Stimulated activated CD4-positive, alpha-beta T cell treated with anti-CD3 and anti-CD28 coated beads, Interleukin-15, amount 100 ng/mL, for 24 hours (primary cell): ENCODE results near the gene PROM1.

Source experiments
- DNase-seq: peaks from one replicate; pipeline ENCODE4 v3.0.0-alpha.2; 2020

Gene PROM1

DNA sequence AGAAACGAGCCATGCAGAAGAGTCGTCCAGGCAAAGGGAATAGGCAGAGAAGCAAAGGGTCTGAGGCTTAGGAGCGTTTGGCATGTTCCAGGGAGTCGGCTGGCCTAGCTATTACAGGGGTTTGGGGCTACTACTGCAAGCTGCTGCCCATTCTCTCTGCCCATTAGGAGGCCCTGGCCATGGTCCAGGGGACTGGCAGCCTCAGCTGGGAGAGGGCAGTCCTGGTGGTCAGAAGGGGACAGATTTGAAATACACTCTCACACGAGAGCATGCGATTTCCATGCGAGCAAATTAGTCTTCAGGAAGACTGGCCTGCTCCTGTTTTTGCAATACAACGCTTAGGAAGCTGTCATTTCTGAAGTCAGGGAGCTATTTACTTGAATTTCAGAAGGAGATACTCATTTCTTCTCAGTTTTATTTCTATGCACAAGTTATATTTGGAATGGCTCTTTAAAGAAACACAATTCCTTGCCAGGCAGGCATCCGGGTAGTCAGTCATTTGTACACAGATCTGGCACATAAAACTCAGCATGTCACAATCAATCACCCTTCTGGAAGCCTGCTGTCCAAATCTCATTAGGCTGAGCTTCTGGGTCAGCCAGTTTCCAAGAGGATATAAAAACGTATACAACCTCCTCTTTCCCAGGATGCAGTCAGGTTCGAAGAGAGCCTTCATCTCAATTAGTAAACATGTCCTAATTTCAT is 27.0 kb downstream of the PROM1 start:
- no peak for DNase-seq

DNA sequence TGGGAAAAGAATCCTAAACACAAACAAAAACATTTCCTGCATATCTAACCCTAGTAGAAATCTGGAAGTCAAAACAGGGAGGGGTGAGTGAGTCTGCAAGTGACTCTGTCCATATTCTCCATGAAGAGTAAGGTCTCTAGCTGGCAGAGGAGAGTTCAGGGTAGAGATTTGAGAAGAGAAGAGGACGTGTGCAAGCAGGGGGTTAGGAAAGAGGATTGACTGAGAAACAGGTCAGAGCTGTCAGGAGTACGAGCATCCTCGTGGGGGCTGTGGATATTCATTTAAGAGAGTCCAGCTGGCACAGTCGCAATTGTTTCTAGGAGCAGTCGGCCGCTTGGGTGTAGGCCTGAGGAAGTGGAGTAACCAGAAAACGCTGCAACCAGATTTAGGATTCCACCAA is 27.9 kb downstream of the PROM1 start:
- no peak for DNase-seq

DNA sequence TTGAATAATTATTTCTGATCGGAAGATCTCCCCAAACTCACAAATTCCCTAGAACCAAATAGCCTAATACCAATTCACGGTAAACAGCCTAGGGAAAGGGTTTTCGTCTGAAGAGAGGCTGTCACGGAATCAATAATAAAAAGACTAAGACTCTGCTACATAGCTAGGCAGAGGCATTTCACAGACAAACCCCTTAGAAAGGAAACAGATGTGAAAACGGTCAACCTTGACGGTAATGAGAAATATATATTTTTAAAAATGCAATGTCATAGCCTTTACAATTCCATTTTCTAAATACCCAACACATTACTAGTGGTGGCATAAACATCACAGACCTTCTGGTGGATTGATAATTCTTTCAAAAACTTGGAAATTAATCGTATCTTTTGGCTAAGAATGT is 28.4 kb downstream of the PROM1 start:
- DNase-seq: no peak

DNA sequence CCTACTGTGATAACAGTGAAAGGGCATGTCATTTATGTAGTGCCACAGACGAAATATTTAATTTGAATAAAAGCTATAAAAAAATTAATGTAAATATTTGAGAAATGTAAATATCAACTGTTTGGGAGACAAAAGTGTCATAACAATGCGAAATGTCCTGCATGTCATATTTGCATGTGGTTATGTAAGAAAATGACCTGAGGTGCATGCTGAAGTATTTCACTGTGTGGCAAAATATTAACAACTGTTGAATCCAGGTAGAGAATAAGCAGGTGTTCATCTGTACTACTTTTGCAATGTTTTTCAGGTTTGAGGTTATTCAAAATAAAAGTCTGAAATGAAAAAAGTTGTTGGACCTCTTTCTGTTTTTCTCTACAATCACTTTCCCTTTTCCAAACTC is 30.9 kb downstream of the PROM1 start:
- no peak for DNase-seq

DNA sequence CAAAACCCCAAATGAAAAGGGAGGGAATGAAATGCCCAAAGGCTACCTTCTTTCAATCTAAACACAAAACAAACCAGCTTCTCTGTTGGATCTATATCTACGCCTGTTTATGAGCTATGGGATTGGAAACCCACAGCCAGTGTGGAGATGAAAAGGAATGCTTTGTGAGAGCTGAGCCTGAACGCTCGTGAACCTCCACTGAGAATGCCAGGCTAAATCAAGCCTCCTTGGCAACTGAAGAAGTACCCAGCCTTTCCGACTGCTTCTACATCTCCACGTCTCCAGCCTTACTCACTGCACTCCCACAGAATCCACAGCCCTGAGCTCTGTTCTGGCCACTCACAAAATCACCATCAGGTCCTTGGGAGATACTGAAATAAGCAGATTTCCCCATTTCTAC is 31.8 kb downstream of the PROM1 start:
- DNase-seq: no peak

GRCh38 chr4:16051132-16051531 is 32.7 kb downstream of the PROM1 start:
- no peak for DNase-seq

DNA sequence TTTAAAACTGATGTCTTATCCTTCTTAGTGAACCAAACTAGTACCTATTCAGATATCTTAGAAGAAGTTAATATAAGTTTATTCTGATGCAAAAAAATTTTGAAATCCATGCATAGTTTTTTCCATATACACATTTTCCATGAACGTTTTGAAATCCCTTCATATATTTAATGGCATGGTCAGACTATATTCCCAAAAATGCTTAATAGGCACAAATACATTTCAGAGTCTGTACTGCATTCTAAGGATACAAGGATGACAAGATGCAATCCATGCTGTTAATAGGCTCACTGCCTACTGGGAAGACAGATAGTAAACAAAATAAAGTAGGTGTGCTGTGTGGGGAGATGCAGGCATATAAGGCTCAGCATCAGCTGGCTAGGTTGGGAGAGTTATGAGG is 33.2 kb downstream of the PROM1 start:
- DNase-seq: no peak

DNA sequence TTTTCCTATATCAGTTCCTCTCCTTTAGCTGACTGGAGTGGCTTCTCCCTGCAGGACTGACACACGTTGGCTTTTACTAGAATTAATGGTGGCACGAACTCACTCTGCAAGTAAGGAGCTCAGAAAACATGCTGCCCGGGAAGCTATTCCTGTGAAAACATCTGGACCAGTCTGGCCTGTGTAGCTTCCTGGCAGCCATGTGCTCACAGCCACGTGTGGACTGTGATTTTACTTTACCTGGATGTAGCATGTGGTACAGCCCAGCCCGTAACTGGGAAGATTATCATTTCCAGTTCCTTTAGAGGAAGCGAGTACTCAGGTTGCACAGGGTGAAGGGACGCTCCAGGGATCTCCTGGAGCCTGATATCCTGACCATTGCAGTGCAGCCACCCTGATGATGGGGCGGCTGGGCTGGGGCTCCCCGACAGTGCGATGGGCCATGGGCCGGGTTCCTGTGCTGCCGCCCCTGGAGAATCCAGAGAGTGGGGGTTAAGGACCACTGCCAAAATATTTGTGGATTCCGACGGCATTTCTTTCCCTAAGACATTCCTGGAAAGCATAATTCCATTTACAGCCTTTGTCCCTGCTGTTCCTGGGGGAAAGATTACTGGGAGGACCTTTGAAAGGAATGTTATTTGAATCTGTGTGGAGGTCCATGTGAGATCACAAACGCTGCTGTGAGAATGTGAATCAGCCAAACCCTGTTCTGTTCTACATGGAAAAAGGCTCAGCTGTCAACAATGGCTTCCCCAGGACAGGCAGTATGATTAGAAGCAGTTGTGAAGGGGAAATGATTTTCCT is 35.0 kb downstream of the PROM1 start:
- no peak for DNase-seq

- no peak for DNase-seq
Measured at GRCh38 chr4:16045687-16046086, 38.1 kb downstream of the PROM1 start.

DNA sequence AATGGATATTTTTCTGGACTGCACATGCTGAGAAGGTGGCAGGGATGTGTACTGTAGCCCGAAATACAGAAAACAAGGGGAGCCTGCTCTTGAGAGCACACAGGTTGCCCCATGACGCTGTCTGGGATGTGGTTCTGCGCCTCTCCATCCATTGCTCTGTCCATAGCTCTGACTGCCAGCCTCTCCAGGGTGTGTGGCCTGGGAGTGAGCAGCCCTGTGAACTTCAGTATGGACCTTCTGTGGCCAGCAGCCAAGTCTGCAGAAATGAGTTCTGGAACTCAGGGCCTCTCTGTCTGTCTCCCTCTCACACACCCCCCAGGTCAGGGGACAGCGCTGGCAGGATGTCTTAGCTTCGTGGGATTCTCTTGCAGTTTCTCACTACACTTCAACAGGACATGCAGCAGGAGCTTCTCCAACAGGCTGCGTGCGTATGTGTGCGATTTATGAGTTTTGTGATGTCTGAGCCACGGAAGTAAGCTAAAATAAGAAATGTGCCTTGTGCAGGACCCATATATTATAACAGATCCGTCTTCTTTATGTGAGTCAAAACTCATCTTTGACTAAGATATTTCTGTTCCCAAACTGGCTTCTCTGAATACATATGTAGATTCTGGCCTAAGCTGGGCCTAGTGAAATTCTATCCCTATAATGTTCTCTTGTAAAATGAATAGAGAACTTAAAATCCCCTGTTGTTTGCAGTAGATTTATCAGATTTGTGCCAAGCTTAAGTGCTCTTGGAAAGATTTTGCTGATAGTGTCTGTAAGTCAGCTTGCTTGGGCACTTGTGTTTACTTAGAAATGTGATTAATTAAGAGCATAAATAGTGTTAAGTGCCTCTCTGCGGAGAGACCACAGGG is 40.0 kb downstream of the PROM1 start:
- no peak for DNase-seq

GRCh38 chr4:16039139-16039538 is 44.7 kb downstream of the PROM1 start:
- DNase-seq: no peak

DNA sequence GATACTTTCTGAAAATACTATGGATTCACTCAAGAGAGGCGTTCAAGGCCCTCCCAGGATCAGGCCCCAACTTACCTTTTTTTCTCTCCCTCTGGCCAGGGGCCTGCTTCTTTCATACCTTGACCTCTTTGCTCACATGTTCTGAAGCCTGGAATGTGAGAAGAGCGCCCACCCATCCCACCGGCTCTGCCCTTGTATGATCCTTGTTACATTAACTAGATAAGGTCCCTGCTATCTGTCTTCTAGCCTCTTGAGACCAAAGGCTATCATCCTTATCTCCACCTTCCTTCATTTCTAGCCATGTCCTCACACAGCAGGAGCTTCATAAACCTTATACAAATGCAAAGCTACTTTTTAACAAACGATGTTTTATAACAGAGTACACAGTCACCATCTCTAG is 45.9 kb downstream of the PROM1 start:
- DNase-seq: no peak

DNA sequence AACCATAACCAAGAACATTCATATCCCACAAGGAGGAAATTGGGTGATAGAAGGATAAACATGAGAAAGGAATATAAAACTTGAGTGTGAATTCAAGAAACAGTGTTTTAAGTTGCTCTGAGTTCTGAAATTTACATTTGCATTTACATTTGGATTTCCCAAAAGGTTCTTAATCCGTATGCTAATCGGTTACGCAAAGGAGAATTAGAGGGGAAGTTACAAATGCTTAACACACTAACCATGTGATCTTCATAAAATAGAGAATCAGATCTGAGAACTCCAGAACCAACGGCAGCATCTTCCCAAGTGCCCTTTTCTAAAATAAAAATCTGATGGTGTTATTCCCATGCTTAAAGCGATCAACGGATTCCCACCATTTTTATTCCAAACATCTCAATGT is 48.0 kb downstream of the PROM1 start:
- no peak for DNase-seq

GRCh38 chr4:16034010-16034748 is 49.6 kb downstream of the PROM1 start:
- DNase-seq: no peak

- no peak for DNase-seq
Measured at GRCh38 chr4:16032396-16032770, 51.4 kb downstream of the PROM1 start.

- DNase-seq: no peak
Measured at GRCh38 chr4:16031546-16032395, 52.1 kb downstream of the PROM1 start.

- no peak for DNase-seq
Measured at GRCh38 chr4:16029886-16030285, 53.9 kb downstream of the PROM1 start.

DNA sequence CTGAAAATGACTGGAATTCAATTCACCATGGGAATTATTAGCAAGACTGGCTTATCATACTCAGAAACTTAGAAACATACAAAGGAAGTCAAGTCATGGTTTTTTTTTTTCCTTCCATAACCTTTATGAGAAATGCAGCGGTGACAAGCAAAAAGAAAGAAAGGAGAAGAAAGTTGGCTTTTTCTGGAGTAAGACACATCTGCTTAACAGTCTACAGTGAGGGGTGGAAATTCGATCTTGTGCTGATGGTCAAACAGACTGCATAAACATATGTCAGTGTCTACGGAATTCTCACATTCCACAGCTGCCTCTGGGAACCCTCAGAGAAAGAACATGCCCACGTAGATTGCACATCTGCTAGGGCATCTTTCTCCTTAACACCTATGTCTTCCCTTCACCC is 54.6 kb downstream of the PROM1 start:
- DNase-seq: no peak

DNA sequence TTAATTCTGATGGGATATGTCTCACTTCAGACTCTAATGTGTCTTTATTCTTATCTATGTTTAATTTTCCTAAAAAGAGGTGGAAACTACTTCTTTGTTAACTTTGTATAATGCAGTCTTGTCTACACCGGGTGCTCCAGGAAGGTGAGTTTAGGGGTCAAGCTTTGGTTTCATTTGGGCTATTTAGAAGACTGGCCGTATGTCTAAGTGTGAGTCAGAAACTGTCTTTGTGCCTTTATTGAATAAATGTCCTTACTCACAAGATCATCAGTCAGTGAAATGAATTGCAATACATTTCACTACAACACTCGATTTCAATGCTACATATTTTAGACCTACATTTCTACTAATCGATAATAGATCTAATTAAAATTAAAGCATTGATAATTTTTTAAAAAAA is 56.2 kb downstream of the PROM1 start:
- no peak for DNase-seq

- no peak for DNase-seq
Measured at GRCh38 chr4:16027114-16027513, 56.7 kb downstream of the PROM1 start.

DNA sequence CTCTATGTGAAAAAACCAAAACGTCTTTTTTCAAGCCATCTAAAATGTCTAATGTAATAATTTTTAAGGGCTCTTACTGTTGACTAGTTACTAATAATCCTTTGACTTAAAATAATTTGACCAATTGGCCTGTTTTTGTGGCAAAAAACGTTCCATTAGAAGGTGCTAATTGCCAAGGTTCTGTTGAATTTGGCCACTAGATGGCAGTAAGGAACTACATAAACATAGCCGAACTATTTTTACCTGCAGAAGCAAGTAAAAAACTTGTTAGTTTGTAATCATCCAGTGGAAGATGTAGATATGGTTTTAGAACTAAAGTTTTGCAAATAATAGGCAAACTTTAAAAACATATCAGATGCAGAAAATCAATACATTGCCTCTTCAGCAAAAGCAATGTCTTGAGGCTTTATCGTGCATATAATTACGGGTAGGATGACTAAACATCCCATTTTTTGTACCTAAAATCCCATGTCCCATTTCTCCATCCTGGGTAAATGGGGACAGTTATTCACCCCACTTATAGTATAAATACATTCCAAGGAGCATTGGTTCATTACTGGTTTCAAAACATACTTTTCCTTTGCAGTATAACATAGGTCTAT is 57.6 kb downstream of the PROM1 start:
- DNase-seq: peak; percentile 9

GRCh38 chr4:16025268-16025667 is 58.6 kb downstream of the PROM1 start:
- DNase-seq: no peak
